ENCODE data around the gene RAI1. TPM values are rescaled to one million over a fixed set of nuclear protein-coding genes. Genes with fewer than 3 reads are reported as not detected.
A peak's percentile ranks its signal among the peaks of the same experiment; 100 is the strongest.

RAI1 gene
- total and polyA plus RNA-seq, 2 of the 13 experiments (the other 11 are each of a cell fraction or from before 2014, with no cell fraction given), result 3.4 to 5.2 TPM

DNA sequence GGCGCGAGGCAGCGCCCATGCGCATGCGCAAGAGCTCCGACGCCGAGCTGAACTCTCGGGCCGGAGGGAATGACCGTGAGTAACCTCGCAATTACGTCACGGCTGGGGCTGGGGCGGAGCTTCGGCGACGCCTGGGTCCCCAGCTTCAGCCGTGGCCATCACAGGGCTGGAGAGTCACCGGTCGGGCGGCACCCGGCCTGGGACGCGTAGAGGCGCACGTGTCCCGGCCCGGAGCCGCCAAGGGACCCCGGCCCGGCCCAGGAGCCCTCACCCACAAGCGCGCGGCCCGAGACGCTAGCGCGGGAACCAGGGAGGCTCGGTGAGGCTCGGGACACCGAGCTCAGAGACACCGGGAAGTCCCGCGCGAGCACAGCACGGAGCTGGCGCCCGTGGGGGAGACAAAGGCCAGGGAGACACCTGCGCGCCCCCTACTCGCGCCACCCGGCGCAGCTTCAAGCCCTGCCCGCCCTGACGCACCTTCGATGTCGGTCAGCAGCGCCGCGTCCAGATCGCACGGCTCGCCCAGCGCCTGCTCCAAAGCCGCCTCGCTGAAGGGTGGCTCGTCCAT, 155.1 kb downstream of the RAI1 start (continued):
- TF ChIP-seq, protein P1, sequence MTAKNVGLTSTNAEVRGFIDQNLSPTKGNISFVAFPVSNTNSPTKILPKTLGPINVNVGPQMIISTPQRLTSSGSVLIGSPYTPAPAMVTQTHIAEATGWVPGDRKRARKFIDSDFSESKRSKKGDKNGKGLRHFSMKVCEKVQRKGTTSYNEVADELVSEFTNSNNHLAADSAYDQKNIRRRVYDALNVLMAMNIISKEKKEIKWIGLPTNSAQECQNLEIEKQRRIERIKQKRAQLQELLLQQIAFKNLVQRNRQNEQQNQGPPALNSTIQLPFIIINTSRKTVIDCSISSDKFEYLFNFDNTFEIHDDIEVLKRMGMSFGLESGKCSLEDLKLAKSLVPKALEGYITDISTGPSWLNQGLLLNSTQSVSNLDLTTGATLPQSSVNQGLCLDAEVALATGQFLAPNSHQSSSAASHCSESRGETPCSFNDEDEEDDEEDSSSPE (CRISPR knock-in tag; IDR thresholded peaks at IDR 0.05), result no peak
- TF ChIP-seq, protein P2, sequence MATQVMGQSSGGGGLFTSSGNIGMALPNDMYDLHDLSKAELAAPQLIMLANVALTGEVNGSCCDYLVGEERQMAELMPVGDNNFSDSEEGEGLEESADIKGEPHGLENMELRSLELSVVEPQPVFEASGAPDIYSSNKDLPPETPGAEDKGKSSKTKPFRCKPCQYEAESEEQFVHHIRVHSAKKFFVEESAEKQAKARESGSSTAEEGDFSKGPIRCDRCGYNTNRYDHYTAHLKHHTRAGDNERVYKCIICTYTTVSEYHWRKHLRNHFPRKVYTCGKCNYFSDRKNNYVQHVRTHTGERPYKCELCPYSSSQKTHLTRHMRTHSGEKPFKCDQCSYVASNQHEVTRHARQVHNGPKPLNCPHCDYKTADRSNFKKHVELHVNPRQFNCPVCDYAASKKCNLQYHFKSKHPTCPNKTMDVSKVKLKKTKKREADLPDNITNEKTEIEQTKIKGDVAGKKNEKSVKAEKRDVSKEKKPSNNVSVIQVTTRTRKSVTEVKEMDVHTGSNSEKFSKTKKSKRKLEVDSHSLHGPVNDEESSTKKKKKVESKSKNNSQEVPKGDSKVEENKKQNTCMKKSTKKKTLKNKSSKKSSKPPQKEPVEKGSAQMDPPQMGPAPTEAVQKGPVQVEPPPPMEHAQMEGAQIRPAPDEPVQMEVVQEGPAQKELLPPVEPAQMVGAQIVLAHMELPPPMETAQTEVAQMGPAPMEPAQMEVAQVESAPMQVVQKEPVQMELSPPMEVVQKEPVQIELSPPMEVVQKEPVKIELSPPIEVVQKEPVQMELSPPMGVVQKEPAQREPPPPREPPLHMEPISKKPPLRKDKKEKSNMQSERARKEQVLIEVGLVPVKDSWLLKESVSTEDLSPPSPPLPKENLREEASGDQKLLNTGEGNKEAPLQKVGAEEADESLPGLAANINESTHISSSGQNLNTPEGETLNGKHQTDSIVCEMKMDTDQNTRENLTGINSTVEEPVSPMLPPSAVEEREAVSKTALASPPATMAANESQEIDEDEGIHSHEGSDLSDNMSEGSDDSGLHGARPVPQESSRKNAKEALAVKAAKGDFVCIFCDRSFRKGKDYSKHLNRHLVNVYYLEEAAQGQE (IDR thresholded peaks at IDR 0.05; ENCODE audit: borderline replicate concordance in 1 of 2, low read depth in 1 of 2, low read length in 2 of 2), result 0 out of 4 replicates have a peak, but pooled peaks of 1 of the 2 experiments have one; percentile 39
- TF ChIP-seq, protein P3, sequence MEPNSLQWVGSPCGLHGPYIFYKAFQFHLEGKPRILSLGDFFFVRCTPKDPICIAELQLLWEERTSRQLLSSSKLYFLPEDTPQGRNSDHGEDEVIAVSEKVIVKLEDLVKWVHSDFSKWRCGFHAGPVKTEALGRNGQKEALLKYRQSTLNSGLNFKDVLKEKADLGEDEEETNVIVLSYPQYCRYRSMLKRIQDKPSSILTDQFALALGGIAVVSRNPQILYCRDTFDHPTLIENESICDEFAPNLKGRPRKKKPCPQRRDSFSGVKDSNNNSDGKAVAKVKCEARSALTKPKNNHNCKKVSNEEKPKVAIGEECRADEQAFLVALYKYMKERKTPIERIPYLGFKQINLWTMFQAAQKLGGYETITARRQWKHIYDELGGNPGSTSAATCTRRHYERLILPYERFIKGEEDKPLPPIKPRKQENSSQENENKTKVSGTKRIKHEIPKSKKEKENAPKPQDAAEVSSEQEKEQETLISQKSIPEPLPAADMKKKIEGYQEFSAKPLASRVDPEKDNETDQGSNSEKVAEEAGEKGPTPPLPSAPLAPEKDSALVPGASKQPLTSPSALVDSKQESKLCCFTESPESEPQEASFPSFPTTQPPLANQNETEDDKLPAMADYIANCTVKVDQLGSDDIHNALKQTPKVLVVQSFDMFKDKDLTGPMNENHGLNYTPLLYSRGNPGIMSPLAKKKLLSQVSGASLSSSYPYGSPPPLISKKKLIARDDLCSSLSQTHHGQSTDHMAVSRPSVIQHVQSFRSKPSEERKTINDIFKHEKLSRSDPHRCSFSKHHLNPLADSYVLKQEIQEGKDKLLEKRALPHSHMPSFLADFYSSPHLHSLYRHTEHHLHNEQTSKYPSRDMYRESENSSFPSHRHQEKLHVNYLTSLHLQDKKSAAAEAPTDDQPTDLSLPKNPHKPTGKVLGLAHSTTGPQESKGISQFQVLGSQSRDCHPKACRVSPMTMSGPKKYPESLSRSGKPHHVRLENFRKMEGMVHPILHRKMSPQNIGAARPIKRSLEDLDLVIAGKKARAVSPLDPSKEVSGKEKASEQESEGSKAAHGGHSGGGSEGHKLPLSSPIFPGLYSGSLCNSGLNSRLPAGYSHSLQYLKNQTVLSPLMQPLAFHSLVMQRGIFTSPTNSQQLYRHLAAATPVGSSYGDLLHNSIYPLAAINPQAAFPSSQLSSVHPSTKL (CRISPR knock-in tag; IDR thresholded peaks at IDR 0.05), result peak; percentile 68
- no peak for TF ChIP-seq ZNF180 (CRISPR knock-in tag; IDR thresholded peaks at IDR 0.05; ENCODE audit: borderline replicate concordance, low read depth)
- peak; percentile 90 for TF ChIP-seq ZNF788 (CRISPR knock-in tag; IDR thresholded peaks at IDR 0.05; ENCODE audit: borderline replicate concordance)
- TF ChIP-seq, protein P4, sequence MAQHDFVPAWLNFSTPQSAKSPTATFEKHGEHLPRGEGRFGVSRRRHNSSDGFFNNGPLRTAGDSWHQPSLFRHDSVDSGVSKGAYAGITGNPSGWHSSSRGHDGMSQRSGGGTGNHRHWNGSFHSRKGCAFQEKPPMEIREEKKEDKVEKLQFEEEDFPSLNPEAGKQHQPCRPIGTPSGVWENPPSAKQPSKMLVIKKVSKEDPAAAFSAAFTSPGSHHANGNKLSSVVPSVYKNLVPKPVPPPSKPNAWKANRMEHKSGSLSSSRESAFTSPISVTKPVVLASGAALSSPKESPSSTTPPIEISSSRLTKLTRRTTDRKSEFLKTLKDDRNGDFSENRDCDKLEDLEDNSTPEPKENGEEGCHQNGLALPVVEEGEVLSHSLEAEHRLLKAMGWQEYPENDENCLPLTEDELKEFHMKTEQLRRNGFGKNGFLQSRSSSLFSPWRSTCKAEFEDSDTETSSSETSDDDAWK (CRISPR knock-in tag; IDR thresholded peaks at IDR 0.05), result no peak
- no peak for TF ChIP-seq ZNF678 (CRISPR knock-in tag; IDR thresholded peaks at IDR 0.05)
- peak; percentile 22 for TF ChIP-seq HNRNPK (IDR thresholded peaks at IDR 0.05; ENCODE audit: low read depth, low read length, poor library complexity, severe bottlenecking)
- TF ChIP-seq ETV6 (CRISPR knock-in tag; conservative IDR thresholded peaks at IDR 0.05), result peak; percentile 46
- TF ChIP-seq ETV5 (CRISPR knock-in tag; IDR thresholded peaks at IDR 0.05; ENCODE audit: borderline replicate concordance), result no peak; the same call in 1 of the 2 replicates
- TF ChIP-seq PHF20 (CRISPR knock-in tag; IDR thresholded peaks at IDR 0.05), result no peak; the same call in 1 of the 2 replicates
- TF ChIP-seq, protein P5, sequence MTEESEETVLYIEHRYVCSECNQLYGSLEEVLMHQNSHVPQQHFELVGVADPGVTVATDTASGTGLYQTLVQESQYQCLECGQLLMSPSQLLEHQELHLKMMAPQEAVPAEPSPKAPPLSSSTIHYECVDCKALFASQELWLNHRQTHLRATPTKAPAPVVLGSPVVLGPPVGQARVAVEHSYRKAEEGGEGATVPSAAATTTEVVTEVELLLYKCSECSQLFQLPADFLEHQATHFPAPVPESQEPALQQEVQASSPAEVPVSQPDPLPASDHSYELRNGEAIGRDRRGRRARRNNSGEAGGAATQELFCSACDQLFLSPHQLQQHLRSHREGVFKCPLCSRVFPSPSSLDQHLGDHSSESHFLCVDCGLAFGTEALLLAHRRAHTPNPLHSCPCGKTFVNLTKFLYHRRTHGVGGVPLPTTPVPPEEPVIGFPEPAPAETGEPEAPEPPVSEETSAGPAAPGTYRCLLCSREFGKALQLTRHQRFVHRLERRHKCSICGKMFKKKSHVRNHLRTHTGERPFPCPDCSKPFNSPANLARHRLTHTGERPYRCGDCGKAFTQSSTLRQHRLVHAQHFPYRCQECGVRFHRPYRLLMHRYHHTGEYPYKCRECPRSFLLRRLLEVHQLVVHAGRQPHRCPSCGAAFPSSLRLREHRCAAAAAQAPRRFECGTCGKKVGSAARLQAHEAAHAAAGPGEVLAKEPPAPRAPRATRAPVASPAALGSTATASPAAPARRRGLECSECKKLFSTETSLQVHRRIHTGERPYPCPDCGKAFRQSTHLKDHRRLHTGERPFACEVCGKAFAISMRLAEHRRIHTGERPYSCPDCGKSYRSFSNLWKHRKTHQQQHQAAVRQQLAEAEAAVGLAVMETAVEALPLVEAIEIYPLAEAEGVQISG (CRISPR knock-in tag; IDR thresholded peaks at IDR 0.05), result peak; percentile 85
- peak; percentile 50; the same call in 1 of the 2 replicates for TF ChIP-seq KDM5A (IDR thresholded peaks at IDR 0.05; ENCODE audit: borderline replicate concordance, low read length)
- no peak for TF ChIP-seq ZNF331 (CRISPR knock-in tag; IDR thresholded peaks at IDR 0.05)
- TF ChIP-seq ZFP82 (CRISPR knock-in tag; IDR thresholded peaks at IDR 0.05; ENCODE audit: borderline replicate concordance), result no peak

All from HepG2 (cell line).